ENCODE data around the gene KIAA1586. TPM values are rescaled to one million over a fixed set of nuclear protein-coding genes. Genes with fewer than 3 reads are reported as not detected.

KIAA1586 gene
- total RNA-seq, 4 donors from 2014 or later: 6.2 to 9.9 (median 8.7) TPM

DNA sequence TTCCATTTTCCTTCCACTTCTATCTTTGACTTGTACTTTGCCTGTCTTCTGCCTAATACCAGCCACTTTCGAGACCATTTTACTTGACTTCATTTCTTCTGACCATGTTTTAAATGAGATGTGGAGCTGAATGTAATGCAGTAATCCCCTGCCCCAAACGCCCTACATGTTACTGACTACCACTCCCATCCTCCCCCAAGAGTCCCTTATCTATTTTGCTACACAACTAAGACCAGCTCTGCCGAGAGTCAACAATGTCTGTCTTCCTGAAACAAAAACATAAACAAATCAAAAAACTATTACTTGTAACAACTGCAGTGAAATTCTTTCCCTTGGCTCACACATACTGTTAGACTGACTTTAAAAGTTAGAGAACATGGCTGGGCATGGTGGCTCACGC, 27.1 kb upstream of the KIAA1586 start:
- no peak overlapping the region for H3K4me3 ChIP-seq
- 86% methylated on average over 4 of the region's 4 CpGs for WGBS
- no peak overlapping the region for H3K27ac ChIP-seq (replicated peaks in 1 of 4)
- no peaks in the 10 kb centered on the region for H3K4me1 ChIP-seq
- intact Hi-C loops (cut with DNase I): no loop called here
- H3K9me3 ChIP-seq: peaks cover 0 to 4% (median 3%) of the 10 kb centered on the region in 4 donors
- no peaks in the 10 kb centered on the region for H3K36me3 ChIP-seq
- DNase-seq (ENCODE audit: extremely low spot score): no peak
- TF ChIP-seq POLR2A (IDR thresholded peaks at IDR 0.05; ENCODE audit: low read depth) (no peak), POLR2AphosphoS5 (IDR thresholded peaks at IDR 0.05) (no peak), EP300 (IDR thresholded peaks at IDR 0.05) (no peak)
- TF ChIP-seq, protein P1, sequence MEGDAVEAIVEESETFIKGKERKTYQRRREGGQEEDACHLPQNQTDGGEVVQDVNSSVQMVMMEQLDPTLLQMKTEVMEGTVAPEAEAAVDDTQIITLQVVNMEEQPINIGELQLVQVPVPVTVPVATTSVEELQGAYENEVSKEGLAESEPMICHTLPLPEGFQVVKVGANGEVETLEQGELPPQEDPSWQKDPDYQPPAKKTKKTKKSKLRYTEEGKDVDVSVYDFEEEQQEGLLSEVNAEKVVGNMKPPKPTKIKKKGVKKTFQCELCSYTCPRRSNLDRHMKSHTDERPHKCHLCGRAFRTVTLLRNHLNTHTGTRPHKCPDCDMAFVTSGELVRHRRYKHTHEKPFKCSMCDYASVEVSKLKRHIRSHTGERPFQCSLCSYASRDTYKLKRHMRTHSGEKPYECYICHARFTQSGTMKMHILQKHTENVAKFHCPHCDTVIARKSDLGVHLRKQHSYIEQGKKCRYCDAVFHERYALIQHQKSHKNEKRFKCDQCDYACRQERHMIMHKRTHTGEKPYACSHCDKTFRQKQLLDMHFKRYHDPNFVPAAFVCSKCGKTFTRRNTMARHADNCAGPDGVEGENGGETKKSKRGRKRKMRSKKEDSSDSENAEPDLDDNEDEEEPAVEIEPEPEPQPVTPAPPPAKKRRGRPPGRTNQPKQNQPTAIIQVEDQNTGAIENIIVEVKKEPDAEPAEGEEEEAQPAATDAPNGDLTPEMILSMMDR (IDR thresholded peaks at IDR 0.05): no peak
- no peaks in the 10 kb centered on the region for H3K27me3 ChIP-seq

DNA sequence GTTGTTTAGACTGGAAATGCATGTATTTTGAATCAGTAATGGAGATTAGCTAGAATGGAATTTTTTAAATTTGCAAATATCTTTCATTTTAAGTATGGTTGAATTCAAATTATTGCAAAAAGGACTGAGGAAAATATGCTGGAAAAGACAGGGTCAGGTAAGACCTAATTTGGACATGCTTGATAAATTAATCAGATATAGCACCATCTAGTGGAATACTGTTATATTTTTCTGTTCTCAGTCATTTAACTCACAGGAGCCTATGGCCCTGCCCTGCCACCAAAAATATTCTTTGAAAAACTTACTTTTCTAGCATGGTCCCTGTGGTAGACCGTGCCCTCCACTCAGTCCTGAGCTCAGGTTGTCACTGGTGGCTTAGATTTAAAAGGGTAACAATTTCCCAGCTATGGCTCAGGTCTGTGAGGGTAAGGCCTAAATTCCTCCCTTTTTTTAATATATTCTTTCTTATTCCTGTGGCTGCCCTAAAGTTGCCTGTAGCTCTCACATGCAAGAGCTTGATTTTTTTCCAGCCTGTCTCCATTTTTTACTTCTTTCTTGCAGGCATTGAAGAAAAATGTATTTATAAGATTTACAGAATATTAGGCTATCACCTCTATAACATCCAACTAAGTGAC, 25.3 kb upstream of the KIAA1586 start:
- intact Hi-C loops (cut with DNase I): loop anchor here (5.0 kb wide), 2 partner anchors 64 to 119 kb away; partner anchors contain the start of gene BEND6
- Histone ChIP-seq H3K27me3 (no peaks in the 10 kb centered on the region), H3K4me1 (no peaks in the 10 kb centered on the region), H3K36me3 (no peaks in the 10 kb centered on the region), H3K4me3 (no peak overlapping the region), H3K9me3 (peaks cover 0 to 19% (median 11%) of the 10 kb centered on the region in 4 donors), H3K27ac (replicated peaks in 1 of 4) (no peak overlapping the region)
- TF ChIP-seq, protein P1 (IDR thresholded peaks at IDR 0.05): peak; percentile 38 to 64 (median 57)
- TF ChIP-seq POLR2AphosphoS5 (IDR thresholded peaks at IDR 0.05): no peak
- DNase-seq (ENCODE audit: extremely low spot score): no peak
- 21% methylated on average over 1 of the region's 1 CpG for WGBS

DNA sequence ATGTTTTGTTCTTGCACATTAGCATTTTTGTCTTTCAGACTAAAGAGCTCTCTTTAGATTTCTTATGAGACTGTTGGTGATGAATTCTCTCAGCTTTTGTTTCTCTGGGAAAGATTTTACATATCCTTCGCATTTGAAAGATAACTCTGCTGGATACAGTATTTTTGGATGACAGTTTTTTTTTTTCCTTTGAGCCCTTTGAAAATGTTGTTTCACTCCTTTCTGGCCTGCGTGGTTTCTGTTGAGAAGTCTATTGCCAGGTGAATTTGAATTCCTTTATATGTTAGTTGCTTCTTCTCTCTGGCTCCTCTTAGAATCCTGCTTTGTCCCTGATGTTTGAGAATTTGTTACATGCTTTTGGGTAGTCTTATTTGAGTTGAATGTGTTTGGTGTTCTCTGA, 22.2 kb upstream of the KIAA1586 start:
- no peak for DNase-seq (ENCODE audit: extremely low spot score)
- Histone ChIP-seq H3K27ac (replicated peaks in 1 of 4) (no peak overlapping the region), H3K27me3 (no peaks in the 10 kb centered on the region), H3K4me1 (no peaks in the 10 kb centered on the region), H3K9me3 (peaks cover 0 to 20% (median 11%) of the 10 kb centered on the region in 4 donors), H3K36me3 (no peaks in the 10 kb centered on the region), H3K4me3 (no peak overlapping the region)
- 67% methylated on average over 2 of the region's 2 CpGs for WGBS
- intact Hi-C loops (cut with DNase I): loop anchor here (5.0 kb wide), 2 partner anchors 67 to 122 kb away; partner anchors contain the start of gene BEND6
- TF ChIP-seq, protein P1 (IDR thresholded peaks at IDR 0.05): no peak
- no peak for TF ChIP-seq POLR2AphosphoS5 (IDR thresholded peaks at IDR 0.05)
- no peak for TF ChIP-seq EP300 (IDR thresholded peaks at IDR 0.05)

DNA sequence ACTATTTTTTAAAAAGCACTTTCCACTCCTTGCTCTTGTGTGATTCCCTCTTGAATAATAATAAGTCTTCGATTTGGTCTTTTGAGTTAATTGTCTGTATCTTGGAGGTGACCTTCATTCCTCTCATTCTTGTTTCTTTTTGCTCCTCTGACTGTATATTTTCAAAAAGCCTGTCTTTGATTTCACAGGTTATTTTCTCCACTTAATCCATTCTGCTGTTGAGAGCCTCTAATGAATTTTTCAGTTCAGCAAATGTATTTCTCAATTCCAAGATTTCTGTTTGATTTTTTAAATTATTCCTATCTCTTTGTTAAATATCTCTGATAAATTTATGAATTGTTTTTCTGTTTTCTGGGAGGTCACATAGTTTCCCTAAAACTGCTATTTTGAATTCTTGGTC, 21.7 kb upstream of the KIAA1586 start:
- intact Hi-C loops (cut with DNase I): loop anchor here (5.0 kb wide), 2 partner anchors 67 to 122 kb away; partner anchors contain the start of gene BEND6
- peaks cover 0 to 20% (median 11%) of the 10 kb centered on the region in 4 donors for H3K9me3 ChIP-seq
- no peak overlapping the region for H3K4me3 ChIP-seq
- WGBS: 92% methylated on average over 1 of the region's 1 CpG
- no peak for DNase-seq (ENCODE audit: extremely low spot score)
- H3K36me3 ChIP-seq: no peaks in the 10 kb centered on the region
- no peak overlapping the region for H3K27ac ChIP-seq (replicated peaks in 1 of 4)
- H3K4me1 ChIP-seq: no peaks in the 10 kb centered on the region
- H3K27me3 ChIP-seq: no peaks in the 10 kb centered on the region
- no peak for TF ChIP-seq POLR2A (IDR thresholded peaks at IDR 0.05; ENCODE audit: low read depth)
- TF ChIP-seq, protein P1 (IDR thresholded peaks at IDR 0.05): no peak
- no peak for TF ChIP-seq EP300 (IDR thresholded peaks at IDR 0.05)
- no peak for TF ChIP-seq POLR2AphosphoS5 (IDR thresholded peaks at IDR 0.05)

DNA sequence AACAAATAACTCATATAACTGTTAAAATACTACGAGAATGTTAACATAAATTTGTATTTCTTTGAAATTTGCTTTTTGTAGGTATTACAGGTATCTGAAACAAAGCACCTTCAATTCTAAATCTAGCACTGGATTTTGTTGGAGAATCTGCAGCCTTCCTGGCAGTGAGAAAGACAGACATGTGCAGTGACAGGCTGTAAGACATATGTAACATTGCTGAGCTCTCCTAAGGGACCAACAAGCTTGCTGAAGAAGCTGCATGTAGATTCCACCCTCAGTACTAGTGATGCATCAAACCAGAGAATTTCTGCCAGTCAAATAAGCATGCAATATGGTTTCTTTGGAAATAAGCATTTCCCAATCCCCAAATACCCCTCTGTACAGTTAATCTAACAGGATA, 20.5 kb upstream of the KIAA1586 start:
- TF ChIP-seq EP300 (IDR thresholded peaks at IDR 0.05) (no peak), POLR2AphosphoS5 (IDR thresholded peaks at IDR 0.05) (no peak), POLR2A (IDR thresholded peaks at IDR 0.05; ENCODE audit: low read depth) (no peak)
- TF ChIP-seq, protein P1 (IDR thresholded peaks at IDR 0.05): no peak
- peaks cover 0 to 20% (median 11%) of the 10 kb centered on the region in 4 donors for H3K9me3 ChIP-seq
- WGBS: 93% methylated on average over 1 of the region's 1 CpG
- intact Hi-C loops (cut with DNase I): no loop called here
- no peak for DNase-seq (ENCODE audit: extremely low spot score)
- no peaks in the 10 kb centered on the region for H3K36me3 ChIP-seq
- no peaks in the 10 kb centered on the region for H3K4me1 ChIP-seq
- H3K4me3 ChIP-seq: no peak overlapping the region
- no peaks in the 10 kb centered on the region for H3K27me3 ChIP-seq
- H3K27ac ChIP-seq (replicated peaks in 1 of 4): no peak overlapping the region

All from esophagus muscularis mucosa (tissue), 4 donors.